Caco-2 (cell line): ENCODE measurements around the gene CHMP6. TPM values are rescaled to one million over a fixed set of nuclear protein-coding genes. Genes with fewer than 3 reads are reported as not detected.
"Not testable (repeated sequence)": the region's sequence is repeated elsewhere in the genome, so short reads cannot be mapped to it uniquely, and the experiment has no call there.

Source experiments
- BruUV-seq: library from RNA; stranded (reverse); fragments of 400-500 nt; replicated peaks from 2 replicates; lab custom pipeline; 2021; lab: Mats Ljungman, UMichigan
- CTCF ChIA-PET: fragments of 300-600 bp; sonication (Branson Sonifier 250); formaldehyde crosslinking; loops from one replicate; lab custom pipeline; 2022; ENCODE audit warnings: antibody characterized with exemption; lab: Charles Lee
- POLR2A ChIA-PET: fragments of 300-600 bp; sonication (Branson Sonifier 250); formaldehyde crosslinking; loops from one replicate; lab custom pipeline; 2022; ENCODE audit warnings: antibody characterized with exemption; lab: Charles Lee
- DNase-seq, 2 experiments: peaks; one replicate each; pipeline versions ENCODE4 v3.0.0 to v3.0.0-alpha.2; 2020 to 2022
- H3K27me3 ChIP-seq: replicated peaks from 2 replicates; pipeline ENCODE4 v1.6.0; 2011; ENCODE audit warnings: low read length; ENCODE audit not compliant: control insufficient read depth, insufficient read depth
- H3K36me3 ChIP-seq: 2 replicates; pipeline ENCODE4 v1.5.1; 2011; ENCODE audit warnings: low read length; ENCODE audit not compliant: control insufficient read depth, insufficient read depth
- H3K4me1 ChIP-seq: fragments of 250-450 bp; sonication (Bioruptor Pico); 2 replicates; pipeline ENCODE4 v1.5.1; 2020; ENCODE audit warnings: mild to moderate bottlenecking
- H3K4me3 ChIP-seq: 2 replicates; pipeline ENCODE4 v1.5.1; 2011; ENCODE audit warnings: low read depth, mild to moderate bottlenecking, control low read depth, low read length
- H3K9me3 ChIP-seq: fragments of 250-450 bp; sonication (Bioruptor Pico); 2 replicates; pipeline ENCODE4 v1.5.1; 2020; ENCODE audit warnings: mild to moderate bottlenecking, moderate library complexity
- H3K27ac Mint-ChIP-seq: one replicate; pipeline ENCODE4 v1.8.0; 2022; ENCODE audit warnings: mixed read lengths; ENCODE audit not compliant: unreplicated experiment
- H3K27me3 Mint-ChIP-seq: one replicate; pipeline ENCODE4 v1.8.0; 2022; ENCODE audit warnings: mixed read lengths; ENCODE audit not compliant: insufficient read depth, unreplicated experiment
- H3K36me3 Mint-ChIP-seq: one replicate; pipeline ENCODE4 v1.8.0; 2022; ENCODE audit warnings: mild to moderate bottlenecking, mixed read lengths; ENCODE audit not compliant: insufficient read depth, unreplicated experiment
- H3K4me1 Mint-ChIP-seq: one replicate; pipeline ENCODE4 v1.8.0; 2022; ENCODE audit warnings: low read depth, mixed read lengths; ENCODE audit not compliant: unreplicated experiment
- H3K4me3 Mint-ChIP-seq: one replicate; pipeline ENCODE4 v1.8.0; 2022; ENCODE audit warnings: mild to moderate bottlenecking, moderate library complexity, mixed read lengths; ENCODE audit not compliant: unreplicated experiment
- H3K9me3 Mint-ChIP-seq: one replicate; pipeline ENCODE4 v1.8.0; 2022; ENCODE audit warnings: mixed read lengths; ENCODE audit not compliant: unreplicated experiment
- intact Hi-C: fragments of 100-400 bp; cut with micrococcal nuclease; formaldehyde crosslinking; loops from one replicate; pipeline ENCODE4 v1.10.0; 2022; ENCODE audit not compliant: unreplicated experiment
- total RNA-seq: library from RNA; stranded (reverse); gene quantifications from 2 replicates; pipeline ENCODE4 v1.2.3, GENCODE V29; 2022
- TF ChIP-seq, protein P1 (sequence below), 2 experiments: fragments of 200-600 bp in 1 of 2; IDR thresholded peaks; 1 replicate in 1 of 2; 2 replicates in 1 of 2; pipeline versions ENCODE4 v1.5.1 to v1.8.0; 2011 to 2022; ENCODE audit warnings: antibody characterized with exemption in 1 of 2, control low read depth in 1 of 2, inconsistent platforms in 1 of 2, low read depth in 1 of 2, low read length in 1 of 2, mild to moderate bottlenecking in 1 of 2, moderate library complexity in 1 of 2; ENCODE audit not compliant: insufficient read depth in 1 of 2, severe bottlenecking in 1 of 2, unreplicated experiment in 1 of 2

Gene CHMP6
- total RNA-seq, 1 experiment from 2014 or later: 23.2 TPM

DNA sequence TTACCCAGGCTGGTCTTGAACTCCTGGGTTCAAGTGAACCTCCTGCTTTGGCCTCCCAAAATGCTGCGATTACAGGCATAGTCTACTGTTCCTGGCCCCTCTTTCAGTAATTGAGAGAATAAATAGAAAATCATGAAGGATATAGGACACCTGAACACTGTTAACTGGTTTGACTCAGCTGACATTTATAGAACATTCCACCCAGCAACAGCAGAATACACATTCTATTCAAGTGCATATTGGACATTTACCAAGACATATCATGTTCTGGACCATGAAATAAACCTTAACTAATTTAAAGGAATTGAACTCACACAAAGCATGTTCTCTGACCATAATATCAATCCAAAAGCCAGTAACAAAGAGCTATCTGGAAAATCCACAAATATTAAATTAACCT, 23.5 kb downstream of the CHMP6 start:
- ChIA-PET CTCF (no interaction called here), POLR2A (no interaction called here)
- no peak for DNase-seq
- peaks cover 13% of the 10 kb centered on the region for H3K4me1 ChIP-seq
- intact Hi-C loops: no loop called here
- no peak overlapping the region for H3K4me3 ChIP-seq
- Mint-ChIP-seq H3K27ac (no peak overlapping the region), H3K4me1 (peaks cover 7% of the 10 kb centered on the region), H3K9me3 (peaks cover 33% of the 10 kb centered on the region), H3K36me3 (peaks cover 6% of the 10 kb centered on the region), H3K27me3 (peaks cover 3% of the 10 kb centered on the region), H3K4me3 (no peak overlapping the region)
- H3K9me3 ChIP-seq: peaks cover 31% of the 10 kb centered on the region
- BruUV-seq: no TSS peak
- no peaks in the 10 kb centered on the region for H3K36me3 ChIP-seq
- TF ChIP-seq, protein P1, sequence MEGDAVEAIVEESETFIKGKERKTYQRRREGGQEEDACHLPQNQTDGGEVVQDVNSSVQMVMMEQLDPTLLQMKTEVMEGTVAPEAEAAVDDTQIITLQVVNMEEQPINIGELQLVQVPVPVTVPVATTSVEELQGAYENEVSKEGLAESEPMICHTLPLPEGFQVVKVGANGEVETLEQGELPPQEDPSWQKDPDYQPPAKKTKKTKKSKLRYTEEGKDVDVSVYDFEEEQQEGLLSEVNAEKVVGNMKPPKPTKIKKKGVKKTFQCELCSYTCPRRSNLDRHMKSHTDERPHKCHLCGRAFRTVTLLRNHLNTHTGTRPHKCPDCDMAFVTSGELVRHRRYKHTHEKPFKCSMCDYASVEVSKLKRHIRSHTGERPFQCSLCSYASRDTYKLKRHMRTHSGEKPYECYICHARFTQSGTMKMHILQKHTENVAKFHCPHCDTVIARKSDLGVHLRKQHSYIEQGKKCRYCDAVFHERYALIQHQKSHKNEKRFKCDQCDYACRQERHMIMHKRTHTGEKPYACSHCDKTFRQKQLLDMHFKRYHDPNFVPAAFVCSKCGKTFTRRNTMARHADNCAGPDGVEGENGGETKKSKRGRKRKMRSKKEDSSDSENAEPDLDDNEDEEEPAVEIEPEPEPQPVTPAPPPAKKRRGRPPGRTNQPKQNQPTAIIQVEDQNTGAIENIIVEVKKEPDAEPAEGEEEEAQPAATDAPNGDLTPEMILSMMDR (IDR thresholded peaks at IDR 0.05; ENCODE audit: insufficient read depth in 1 of 2, low read depth in 1 of 2, low read length in 1 of 2, severe bottlenecking in 1 of 2, unreplicated experiment in 1 of 2): no peak
- H3K27me3 ChIP-seq: no peaks in the 10 kb centered on the region

DNA sequence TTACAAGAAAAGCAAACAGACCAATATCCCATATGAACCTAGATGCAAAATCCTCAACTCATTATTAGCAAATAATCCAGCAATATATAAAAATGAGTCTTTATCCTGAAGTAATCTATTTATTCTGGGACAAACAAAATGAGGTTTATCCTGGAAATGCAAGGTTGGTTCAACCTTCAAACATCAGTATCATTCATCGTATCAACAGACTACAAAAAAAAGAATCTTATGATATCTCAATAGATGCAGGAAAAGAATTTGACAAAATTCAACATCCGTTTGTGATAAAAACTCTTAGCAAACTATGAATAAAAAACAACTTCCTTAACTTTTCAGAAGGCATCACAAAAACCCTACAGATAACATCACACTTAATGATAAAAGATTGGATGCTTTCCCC, 24.9 kb downstream of the CHMP6 start:
- no TSS peak for BruUV-seq
- Histone ChIP-seq H3K4me1 (peaks cover 11% of the 10 kb centered on the region), H3K36me3 (no peaks in the 10 kb centered on the region), H3K9me3 (peaks cover 21% of the 10 kb centered on the region), H3K4me3 (no peak overlapping the region), H3K27me3 (no peaks in the 10 kb centered on the region)
- Mint-ChIP-seq H3K4me3 (no peak overlapping the region), H3K4me1 (peaks cover 7% of the 10 kb centered on the region), H3K36me3 (peaks cover 6% of the 10 kb centered on the region), H3K27ac (no peak overlapping the region), H3K27me3 (peaks cover 3% of the 10 kb centered on the region), H3K9me3 (peaks cover 19% of the 10 kb centered on the region)
- ChIA-PET CTCF (no interaction called here), POLR2A (no interaction called here)
- TF ChIP-seq, protein P1 (IDR thresholded peaks at IDR 0.05; ENCODE audit: insufficient read depth in 1 of 2, low read depth in 1 of 2, low read length in 1 of 2, severe bottlenecking in 1 of 2, unreplicated experiment in 1 of 2): no peak
- intact Hi-C loops: no loop called here
- no peak for DNase-seq

DNA sequence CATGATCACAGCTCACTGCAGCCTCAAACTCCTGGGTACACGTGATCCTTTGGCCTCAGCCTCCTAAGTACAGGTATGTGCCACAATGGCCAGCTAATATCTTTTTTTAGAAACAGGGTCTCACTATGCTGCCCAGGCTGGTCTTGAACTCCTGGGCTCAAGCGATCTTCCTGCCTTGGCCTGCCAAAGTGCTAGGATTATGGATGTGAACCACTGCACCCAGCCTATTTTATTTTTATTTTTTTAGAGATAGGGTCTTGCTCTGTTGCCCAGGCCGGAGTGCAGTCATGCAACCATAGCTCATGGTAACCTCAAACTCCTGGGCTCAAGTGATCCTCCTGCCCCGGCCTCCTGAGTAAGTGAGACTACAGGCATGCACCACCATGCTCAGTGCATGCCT, 25.7 kb downstream of the CHMP6 start:
- H3K4me1 ChIP-seq, POLR2A ChIA-PET, H3K27me3 ChIP-seq, H3K36me3 ChIP-seq, H3K27me3 Mint-ChIP-seq, DNase-seq, CTCF ChIA-PET, H3K4me1 Mint-ChIP-seq, H3K4me3 Mint-ChIP-seq, intact Hi-C loops, BruUV-seq, H3K4me3 ChIP-seq, H3K27ac Mint-ChIP-seq, H3K36me3 Mint-ChIP-seq: not testable (repeated sequence)
- H3K9me3 Mint-ChIP-seq: peaks cover 12% of the 10 kb centered on the region
- H3K9me3 ChIP-seq: peaks cover 14% of the 10 kb centered on the region
